Measurements from ENCODE around the gene TMEM184C.

TMEM184C gene

DNA sequence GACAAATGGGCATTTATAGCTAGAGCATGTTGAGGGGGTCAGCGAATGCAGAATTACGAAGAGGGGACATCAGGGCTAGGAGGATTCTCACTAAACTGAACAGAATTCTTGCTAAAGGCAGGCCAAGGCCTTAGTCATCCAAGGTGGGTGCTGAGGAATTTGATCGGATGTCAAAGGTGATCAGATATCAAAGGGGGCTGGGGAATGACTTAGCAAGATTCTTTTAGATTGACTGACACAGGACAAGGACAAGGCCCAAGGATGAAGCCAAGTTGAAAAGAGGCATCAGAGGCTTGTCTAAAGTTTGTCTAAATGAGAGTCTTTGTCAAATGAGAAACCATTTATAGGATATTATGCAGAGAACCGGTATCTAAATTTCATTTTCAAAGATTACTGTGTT, 9.7 kb downstream of the TMEM184C start:
- TF ChIP-seq CTCF (IDR thresholded peaks at IDR 0.05; ENCODE audit: borderline replicate concordance, control extremely low read depth, extremely low read depth, insufficient read depth, missing control alignments): no peak
- DNase-seq (ENCODE audit: low spot score): no peak
- in situ Hi-C loops (cut with MboI; ENCODE audit: low sequenced_read_pairs, unreplicated experiment): no loop called here

- no peak for DNase-seq (ENCODE audit: low spot score)
- no peak for TF ChIP-seq CTCF (IDR thresholded peaks at IDR 0.05; ENCODE audit: borderline replicate concordance, control extremely low read depth, extremely low read depth, insufficient read depth, missing control alignments)
- in situ Hi-C loops (cut with MboI; ENCODE audit: low sequenced_read_pairs, unreplicated experiment): no loop called here
Measured at GRCh38 chr4:147628415-147628814, 11.2 kb downstream of the TMEM184C start.

DNA sequence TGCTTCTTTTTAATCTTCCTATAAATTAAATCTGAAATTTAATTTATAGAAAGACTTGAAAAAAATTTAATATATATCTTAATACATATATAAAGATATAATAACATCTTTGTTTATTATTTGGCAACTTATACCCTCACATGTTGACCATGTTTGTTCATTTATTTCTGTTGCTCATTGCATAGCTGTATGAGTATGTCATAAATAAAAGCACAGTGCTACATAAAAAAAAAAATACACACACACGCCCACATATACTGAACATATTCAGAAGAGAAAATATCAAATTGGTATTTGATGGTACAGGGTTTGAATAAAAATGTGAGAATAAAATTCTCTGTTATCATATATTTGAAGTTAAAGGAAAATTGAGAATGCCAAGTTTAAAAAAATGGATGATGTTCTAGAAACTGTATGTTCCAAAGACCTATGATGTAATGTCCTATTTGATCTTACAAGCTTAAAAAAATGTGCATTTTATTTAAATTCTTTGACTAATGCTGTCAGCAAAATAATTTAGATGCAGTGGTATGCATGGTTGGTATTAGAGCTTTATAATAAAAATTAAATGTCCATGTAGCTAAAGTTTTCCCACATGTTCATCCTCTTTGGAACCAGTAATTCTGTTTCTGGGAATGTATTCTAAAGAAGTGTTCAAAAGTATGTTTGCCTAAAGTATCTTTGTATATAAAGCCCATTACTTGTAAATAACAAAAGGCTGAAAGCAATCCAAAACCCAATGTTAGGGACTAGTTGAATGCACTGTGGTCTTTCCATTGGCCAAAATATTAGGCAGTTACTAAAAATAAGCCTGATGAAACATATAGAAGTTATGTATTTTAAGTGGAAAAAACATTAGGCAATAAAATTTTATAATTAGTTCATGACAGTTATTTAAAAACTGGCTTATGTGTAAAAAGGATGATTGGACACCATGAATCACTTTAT, 12.9 kb downstream of the TMEM184C start:
- no peak for DNase-seq (ENCODE audit: low spot score)
- TF ChIP-seq CTCF (IDR thresholded peaks at IDR 0.05; ENCODE audit: borderline replicate concordance, control extremely low read depth, extremely low read depth, insufficient read depth, missing control alignments): no peak
- in situ Hi-C loops (cut with MboI; ENCODE audit: low sequenced_read_pairs, unreplicated experiment): no loop called here

- in situ Hi-C loops (cut with MboI; ENCODE audit: low sequenced_read_pairs, unreplicated experiment): no loop called here
- DNase-seq (ENCODE audit: low spot score): no peak
- no peak for TF ChIP-seq CTCF (IDR thresholded peaks at IDR 0.05; ENCODE audit: borderline replicate concordance, control extremely low read depth, extremely low read depth, insufficient read depth, missing control alignments)
Measured at GRCh38 chr4:147633113-147633512, 15.9 kb downstream of the TMEM184C start.

- TF ChIP-seq CTCF (IDR thresholded peaks at IDR 0.05; ENCODE audit: borderline replicate concordance, control extremely low read depth, extremely low read depth, insufficient read depth, missing control alignments): no peak
- in situ Hi-C loops (cut with MboI; ENCODE audit: low sequenced_read_pairs, unreplicated experiment): no loop called here
- no peak for DNase-seq (ENCODE audit: low spot score)
Measured at GRCh38 chr4:147633643-147634042, 16.4 kb downstream of the TMEM184C start.

- no peak for DNase-seq (ENCODE audit: low spot score)
- in situ Hi-C loops (cut with MboI; ENCODE audit: low sequenced_read_pairs, unreplicated experiment): no loop called here
Measured at GRCh38 chr4:147635348-147635747, 18.2 kb downstream of the TMEM184C start.

More at GRCh38 chr4:147635348-147635747, 18.2 kb downstream of the TMEM184C start:
- TF ChIP-seq CTCF (IDR thresholded peaks at IDR 0.05; ENCODE audit: borderline replicate concordance, control extremely low read depth, extremely low read depth, insufficient read depth, missing control alignments): no peak

Measured in GM13976 (cell line).